Measurements from ENCODE around the gene KIF26B. TPM values are rescaled to one million over a fixed set of nuclear protein-coding genes. Genes with fewer than 3 reads are reported as not detected.

KIF26B gene
- total RNA-seq, 3 donors from 2014 or later (not counting 1 experiment from before 2014, with no cell fraction given) = 0.16 to 0.96 (median 0.18) TPM

GRCh38 chr1:245481261-245481660 is 326.5 kb downstream of the KIF26B start:
- no peak for TF ChIP-seq CTCF (IDR thresholded peaks at IDR 0.05)
- WGBS (ENCODE audit: insufficient coverage) = 84% methylated on average over 6 of the region's 6 CpGs
- Mint-ChIP-seq H3K27me3 (ENCODE audit: low read depth in 2 of 2) (no peaks in the 10 kb centered on the region), H3K9me3 (no peaks in the 10 kb centered on the region), H3K4me1 (no peaks in the 10 kb centered on the region), H3K4me3 (no peak overlapping the region), H3K36me3 (no peaks in the 10 kb centered on the region), H3K27ac (no peak overlapping the region)
- H3K4me1 ChIP-seq (ENCODE audit: control insufficient read depth, insufficient read depth, low read length) = no peaks in the 10 kb centered on the region
- no peak for DNase-seq
- no peak for ATAC-seq
- intact Hi-C loops (cut with micrococcal nuclease) = no loop called here
- H3K36me3 ChIP-seq (ENCODE audit: control insufficient read depth, insufficient read depth, low read length) = no peaks in the 10 kb centered on the region
- no peaks in the 10 kb centered on the region for H3K9me3 ChIP-seq (ENCODE audit: control insufficient read depth, insufficient read depth, low read length)
- no peak overlapping the region for H3K27ac ChIP-seq (ENCODE audit: low read length)
- H3K4me3 ChIP-seq (ENCODE audit: low read length) = no peak overlapping the region
- H3K27me3 ChIP-seq (ENCODE audit: control insufficient read depth, insufficient read depth, low read length) = no peaks in the 10 kb centered on the region

GRCh38 chr1:245483247-245483646 is 328.5 kb downstream of the KIF26B start:
- H3K36me3 ChIP-seq (ENCODE audit: control insufficient read depth, insufficient read depth, low read length) = no peaks in the 10 kb centered on the region
- WGBS (ENCODE audit: insufficient coverage) = 76% methylated on average over 6 of the region's 6 CpGs
- no peaks in the 10 kb centered on the region for H3K9me3 Mint-ChIP-seq

GRCh38 chr1:245484176-245484575 is 329.4 kb downstream of the KIF26B start:
- no peaks in the 10 kb centered on the region for H3K36me3 Mint-ChIP-seq
- H3K27me3 Mint-ChIP-seq (ENCODE audit: low read depth in 2 of 2) = no peaks in the 10 kb centered on the region
- no peak overlapping the region for H3K27ac Mint-ChIP-seq
- no peaks in the 10 kb centered on the region for H3K4me1 ChIP-seq (ENCODE audit: control insufficient read depth, insufficient read depth, low read length)
- H3K4me1 Mint-ChIP-seq = no peaks in the 10 kb centered on the region
- WGBS (ENCODE audit: insufficient coverage) = 69% methylated on average over 2 of the region's 2 CpGs
- no peak overlapping the region for H3K4me3 ChIP-seq (ENCODE audit: low read length)
- ATAC-seq = no peak
- TF ChIP-seq CTCF (IDR thresholded peaks at IDR 0.05) = no peak
- H3K27ac ChIP-seq (ENCODE audit: low read length) = no peak overlapping the region
- intact Hi-C loops (cut with micrococcal nuclease) = no loop called here
- H3K36me3 ChIP-seq (ENCODE audit: control insufficient read depth, insufficient read depth, low read length) = no peaks in the 10 kb centered on the region
- H3K27me3 ChIP-seq (ENCODE audit: control insufficient read depth, insufficient read depth, low read length) = no peaks in the 10 kb centered on the region
- no peaks in the 10 kb centered on the region for H3K9me3 Mint-ChIP-seq
- DNase-seq = no peak
- H3K9me3 ChIP-seq (ENCODE audit: control insufficient read depth, insufficient read depth, low read length) = no peaks in the 10 kb centered on the region
- no peak overlapping the region for H3K4me3 Mint-ChIP-seq

More at GRCh38 chr1:245483247-245483646, 328.5 kb downstream of the KIF26B start:
- Histone ChIP-seq H3K27me3 (ENCODE audit: control insufficient read depth, insufficient read depth, low read length) (no peaks in the 10 kb centered on the region), H3K4me3 (ENCODE audit: low read length) (no peak overlapping the region), H3K9me3 (ENCODE audit: control insufficient read depth, insufficient read depth, low read length) (no peaks in the 10 kb centered on the region), H3K4me1 (ENCODE audit: control insufficient read depth, insufficient read depth, low read length) (no peaks in the 10 kb centered on the region), H3K27ac (ENCODE audit: low read length) (no peak overlapping the region)
- Mint-ChIP-seq H3K27ac (no peak overlapping the region), H3K4me1 (no peaks in the 10 kb centered on the region), H3K36me3 (no peaks in the 10 kb centered on the region), H3K4me3 (no peak overlapping the region), H3K27me3 (ENCODE audit: low read depth in 2 of 2) (no peaks in the 10 kb centered on the region)
- intact Hi-C loops (cut with micrococcal nuclease) = no loop called here
- ATAC-seq (no peak), DNase-seq (no peak)
- TF ChIP-seq CTCF (IDR thresholded peaks at IDR 0.05) = no peak

GRCh38 chr1:245485996-245486395 is 331.2 kb downstream of the KIF26B start:
- Histone ChIP-seq H3K36me3 (ENCODE audit: control insufficient read depth, insufficient read depth, low read length) (no peaks in the 10 kb centered on the region), H3K4me1 (ENCODE audit: control insufficient read depth, insufficient read depth, low read length) (no peaks in the 10 kb centered on the region), H3K4me3 (ENCODE audit: low read length) (no peak overlapping the region), H3K27ac (ENCODE audit: low read length) (no peak overlapping the region), H3K9me3 (ENCODE audit: control insufficient read depth, insufficient read depth, low read length) (no peaks in the 10 kb centered on the region), H3K27me3 (ENCODE audit: control insufficient read depth, insufficient read depth, low read length) (no peaks in the 10 kb centered on the region)
- WGBS (ENCODE audit: insufficient coverage) = 45% methylated on average over 3 of the region's 3 CpGs
- H3K27ac Mint-ChIP-seq = no peak overlapping the region
- H3K9me3 Mint-ChIP-seq = no peaks in the 10 kb centered on the region
- H3K27me3 Mint-ChIP-seq (ENCODE audit: low read depth in 2 of 2) = no peaks in the 10 kb centered on the region
- ATAC-seq (no peak), DNase-seq (no peak)
- H3K36me3 Mint-ChIP-seq = no peaks in the 10 kb centered on the region
- no peak for TF ChIP-seq CTCF (IDR thresholded peaks at IDR 0.05)
- intact Hi-C loops (cut with micrococcal nuclease) = no loop called here
- no peaks in the 10 kb centered on the region for H3K4me1 Mint-ChIP-seq
- H3K4me3 Mint-ChIP-seq = no peak overlapping the region
